ENCODE measurements around the gene MAFF.
A peak's percentile ranks its signal among the peaks of the same experiment; 100 is the strongest.
"Not testable (repeated sequence)": the region's sequence is repeated elsewhere in the genome, so short reads cannot be mapped to it uniquely, and the experiment has no call there.

MAFF gene

DNA sequence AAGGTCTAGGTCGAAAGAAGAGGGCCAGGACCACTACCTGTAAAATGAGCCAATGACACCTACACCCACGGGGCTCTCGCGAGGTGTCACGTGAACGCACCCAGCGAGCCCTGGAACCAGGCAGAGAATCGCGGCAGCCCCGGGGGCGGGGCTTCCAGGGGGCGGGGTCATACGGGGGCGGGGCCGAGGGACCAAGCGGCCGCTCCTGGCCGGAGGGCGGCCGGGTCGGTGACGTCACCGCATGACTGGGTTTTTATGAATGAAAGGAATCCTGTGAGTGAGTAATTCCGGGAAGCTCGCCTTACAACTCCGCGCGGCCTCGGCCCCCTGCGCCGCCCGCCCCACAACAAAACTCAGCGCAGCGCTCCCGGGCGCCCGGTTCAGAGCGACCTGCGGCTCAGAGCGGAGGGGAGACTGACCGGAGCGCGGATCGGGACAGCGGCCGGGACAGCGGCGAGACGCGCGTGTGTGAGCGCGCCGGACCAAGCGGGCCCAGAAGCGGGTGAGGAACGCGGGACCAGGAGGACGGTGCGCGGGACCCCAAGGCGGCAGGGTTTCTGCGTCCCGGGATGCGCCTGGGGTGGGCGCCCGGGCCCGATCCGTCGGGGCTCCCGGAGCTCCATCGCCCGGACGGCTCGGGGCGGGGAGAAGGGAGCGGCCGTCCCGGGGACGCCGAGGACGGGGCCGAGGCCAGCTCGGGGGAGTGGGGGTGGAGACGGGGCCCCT, at the start of gene MAFF:
Gene MAFF (plus strand): TSS at position 284 of the 726 bp plus-strand sequence. CDS start 11,860 bp downstream, outside the sequence.
- Histone ChIP-seq H3K4me3 (ENCODE audit: low read depth, low read length) (peak within 1 kb of the TSS; percentile 88), H3K4me1 (ENCODE audit: control insufficient read depth, insufficient read depth, low read length) (peaks cover 4% of the 10 kb centered on the region), H3K36me3 (ENCODE audit: control insufficient read depth, insufficient read depth, low read length) (no peaks in the 10 kb centered on the region), H3K9ac (ENCODE audit: low read depth, low read length) (peak within 1 kb of the TSS; percentile 60), H3K27me3 (ENCODE audit: control insufficient read depth, insufficient read depth, low read length) (peaks cover 28% of the 10 kb centered on the region), H3K9me3 (ENCODE audit: control insufficient read depth, insufficient read depth, low read length) (no peaks in the 10 kb centered on the region)

DNA sequence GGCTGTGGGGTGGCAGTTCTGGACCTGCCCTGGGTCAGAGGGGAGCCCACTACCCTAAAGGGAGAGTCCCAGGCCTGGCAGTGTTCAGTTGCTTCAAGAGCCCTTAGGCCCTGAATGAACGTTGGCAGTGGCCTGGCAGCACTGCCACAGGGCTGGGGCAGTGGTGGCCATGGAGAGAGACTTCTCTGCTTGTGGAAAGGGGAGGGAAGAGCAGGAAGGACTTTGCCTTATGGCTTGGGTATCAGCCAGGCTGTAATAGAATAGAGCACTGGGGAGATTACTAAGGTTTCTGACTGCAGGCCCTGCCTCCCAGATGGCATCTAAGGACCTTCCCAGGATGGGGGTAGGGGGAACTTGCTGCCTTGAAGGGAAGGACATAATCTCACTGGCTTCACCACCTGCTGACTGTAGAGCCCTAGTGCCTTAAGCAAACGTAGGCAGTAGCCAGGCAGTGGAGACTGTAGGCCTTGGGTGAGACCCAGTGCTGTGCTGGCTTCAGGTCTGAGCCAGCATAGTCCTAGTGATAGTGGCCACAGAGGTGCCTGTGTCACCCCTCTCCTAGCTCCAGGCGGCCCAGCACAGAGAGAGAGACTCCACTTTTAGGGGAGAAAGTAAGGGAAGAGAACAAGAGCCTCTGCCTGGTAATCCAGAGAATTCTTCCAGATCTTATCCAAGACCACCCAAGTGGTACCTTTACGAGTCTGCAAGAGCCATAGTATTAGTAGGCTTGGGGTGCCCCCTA, 47.8 kb upstream of the MAFF start:
- Histone ChIP-seq H3K9ac (ENCODE audit: low read depth, low read length) (no peak overlapping the region), H3K36me3 (ENCODE audit: control insufficient read depth, insufficient read depth, low read length) (no peaks in the 10 kb centered on the region), H3K27me3 (ENCODE audit: control insufficient read depth, insufficient read depth, low read length) (no peaks in the 10 kb centered on the region), H3K4me3 (ENCODE audit: low read depth, low read length) (no peak overlapping the region), H3K4me1 (ENCODE audit: control insufficient read depth, insufficient read depth, low read length) (peaks cover 4% of the 10 kb centered on the region), H3K9me3 (ENCODE audit: control insufficient read depth, insufficient read depth, low read length) (no peaks in the 10 kb centered on the region)

DNA sequence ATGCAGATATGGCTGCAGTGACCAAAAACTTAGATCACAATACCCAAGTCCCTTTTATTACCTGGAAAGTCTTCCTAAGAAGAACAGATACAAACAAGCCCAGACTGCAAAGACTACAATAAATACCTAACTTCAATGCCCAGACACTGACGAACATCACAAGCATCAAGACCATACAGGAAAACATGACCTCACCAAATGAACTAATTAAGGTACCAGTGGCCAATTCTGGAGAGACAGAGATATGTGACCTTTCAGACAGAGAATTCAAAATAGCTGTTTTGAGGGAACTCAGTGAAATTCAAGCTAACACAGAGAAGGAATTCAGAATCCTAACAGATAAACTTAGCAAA, 47.3 kb upstream of the MAFF start:
- H3K27me3 ChIP-seq (ENCODE audit: control insufficient read depth, insufficient read depth, low read length); H3K9ac ChIP-seq (ENCODE audit: low read depth, low read length); H3K9me3 ChIP-seq (ENCODE audit: control insufficient read depth, insufficient read depth, low read length); H3K36me3 ChIP-seq (ENCODE audit: control insufficient read depth, insufficient read depth, low read length); H3K4me3 ChIP-seq (ENCODE audit: low read depth, low read length); H3K4me1 ChIP-seq (ENCODE audit: control insufficient read depth, insufficient read depth, low read length): not testable (repeated sequence)

DNA sequence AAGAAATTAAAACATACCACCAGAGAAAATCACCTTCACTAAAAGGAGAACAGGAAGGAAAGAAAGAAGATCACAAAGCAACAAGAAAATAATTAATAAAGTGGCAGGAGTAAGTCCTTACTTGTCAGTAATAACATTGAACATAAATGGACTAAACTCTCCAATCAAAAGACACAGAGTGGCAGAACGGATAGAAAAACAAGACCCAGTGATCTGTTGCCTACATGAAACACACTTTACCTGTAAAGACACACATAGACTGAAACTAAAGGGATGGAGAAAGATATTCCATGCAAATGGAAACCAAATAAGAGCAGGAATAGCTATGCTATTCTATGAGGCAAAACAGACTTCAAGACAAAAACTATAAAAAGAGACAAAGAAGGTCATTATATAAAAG, 46.1 kb upstream of the MAFF start:
- H3K9me3 ChIP-seq (ENCODE audit: control insufficient read depth, insufficient read depth, low read length), result no peaks in the 10 kb centered on the region
- H3K4me1 ChIP-seq (ENCODE audit: control insufficient read depth, insufficient read depth, low read length), result peaks cover 4% of the 10 kb centered on the region
- H3K4me3 ChIP-seq (ENCODE audit: low read depth, low read length), result no peak overlapping the region
- no peaks in the 10 kb centered on the region for H3K27me3 ChIP-seq (ENCODE audit: control insufficient read depth, insufficient read depth, low read length)
- H3K36me3 ChIP-seq (ENCODE audit: control insufficient read depth, insufficient read depth, low read length), result no peaks in the 10 kb centered on the region
- no peak overlapping the region for H3K9ac ChIP-seq (ENCODE audit: low read depth, low read length)

DNA sequence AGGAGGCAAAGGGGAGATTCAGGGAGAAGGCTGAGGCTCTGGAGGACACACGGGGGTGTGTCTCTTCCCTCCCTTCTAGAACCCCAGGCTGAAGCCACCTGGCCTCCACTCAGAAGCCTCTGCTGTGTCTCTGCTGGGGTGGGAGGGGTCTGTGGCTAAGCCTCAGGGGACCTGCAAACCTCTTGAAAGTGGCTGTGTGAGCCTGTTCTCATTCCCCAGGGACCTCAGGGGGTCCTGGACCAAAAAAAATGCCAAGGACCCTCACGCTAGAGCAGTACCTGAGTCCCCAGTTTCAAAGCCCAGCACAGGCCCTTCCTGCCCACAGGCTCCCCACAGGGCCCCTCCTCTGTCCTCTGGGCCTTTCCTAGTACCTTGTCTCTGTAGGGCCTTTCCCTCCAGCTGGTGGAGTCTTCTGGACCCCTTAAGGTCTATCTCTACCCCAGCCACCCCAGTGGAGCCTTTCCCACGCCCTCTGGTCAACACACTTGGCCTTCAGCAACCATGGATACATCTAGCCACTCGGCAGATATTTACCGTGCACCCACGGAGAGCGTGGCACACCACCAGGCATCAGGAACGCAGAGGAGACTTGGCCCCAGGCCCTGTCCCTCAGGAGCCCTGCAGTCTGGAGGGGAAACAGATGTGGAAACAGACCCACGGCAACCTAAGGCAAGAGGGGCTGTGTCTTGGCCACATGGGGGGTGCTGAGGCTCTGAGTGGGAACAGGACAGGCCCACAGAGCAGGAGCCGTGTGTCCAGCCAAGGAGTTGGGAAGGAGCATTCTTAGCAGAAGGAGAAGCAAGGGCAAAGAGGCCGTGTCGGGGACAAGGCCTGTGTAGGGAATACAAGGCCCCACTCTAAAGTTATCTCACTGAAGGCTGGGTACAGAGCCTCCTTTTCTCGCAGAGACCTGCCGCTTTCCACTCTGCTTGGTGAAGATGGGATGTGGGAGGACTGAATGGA, 38.6 kb upstream of the MAFF start:
- Histone ChIP-seq H3K4me3 (ENCODE audit: low read depth, low read length) (no peak overlapping the region), H3K9ac (ENCODE audit: low read depth, low read length) (no peak overlapping the region), H3K27me3 (ENCODE audit: control insufficient read depth, insufficient read depth, low read length) (no peaks in the 10 kb centered on the region), H3K36me3 (ENCODE audit: control insufficient read depth, insufficient read depth, low read length) (peaks cover 4% of the 10 kb centered on the region), H3K9me3 (ENCODE audit: control insufficient read depth, insufficient read depth, low read length) (no peaks in the 10 kb centered on the region), H3K4me1 (ENCODE audit: control insufficient read depth, insufficient read depth, low read length) (no peaks in the 10 kb centered on the region)

DNA sequence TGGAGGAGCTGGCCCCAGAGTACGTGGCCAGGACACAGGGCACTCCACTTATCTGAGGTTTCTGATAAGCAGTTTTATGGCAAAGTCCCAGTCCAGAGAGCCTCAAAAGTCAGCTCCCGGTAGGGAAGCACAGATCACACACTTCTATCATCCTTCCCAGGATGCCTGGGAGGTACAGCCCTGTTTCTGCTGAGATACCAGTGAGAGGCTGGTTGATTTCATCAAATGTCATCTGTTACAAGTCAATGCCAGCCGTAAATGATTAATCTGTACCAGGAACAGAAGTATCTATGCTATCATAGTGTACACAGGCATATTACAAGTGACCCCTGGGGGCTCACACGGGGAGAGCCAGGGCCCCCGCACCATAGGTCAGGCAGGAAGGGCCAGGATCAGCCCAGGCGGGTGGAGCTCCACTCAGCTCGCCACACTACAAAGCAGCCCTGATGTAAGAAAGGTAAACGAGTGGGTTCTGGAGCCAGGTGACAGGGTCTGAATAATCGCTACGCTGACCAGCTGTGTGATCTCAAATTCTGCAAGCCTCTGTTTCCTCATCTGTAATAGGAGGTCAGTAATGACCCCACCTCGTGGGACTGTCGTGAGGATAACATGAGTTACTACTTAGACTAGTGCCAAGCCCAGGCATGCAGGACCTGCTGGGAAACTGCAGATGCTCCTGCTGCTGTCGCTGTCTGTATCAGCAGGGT, 37.8 kb upstream of the MAFF start:
- H3K36me3 ChIP-seq (ENCODE audit: control insufficient read depth, insufficient read depth, low read length), result peaks cover 5% of the 10 kb centered on the region
- no peaks in the 10 kb centered on the region for H3K9me3 ChIP-seq (ENCODE audit: control insufficient read depth, insufficient read depth, low read length)

DNA sequence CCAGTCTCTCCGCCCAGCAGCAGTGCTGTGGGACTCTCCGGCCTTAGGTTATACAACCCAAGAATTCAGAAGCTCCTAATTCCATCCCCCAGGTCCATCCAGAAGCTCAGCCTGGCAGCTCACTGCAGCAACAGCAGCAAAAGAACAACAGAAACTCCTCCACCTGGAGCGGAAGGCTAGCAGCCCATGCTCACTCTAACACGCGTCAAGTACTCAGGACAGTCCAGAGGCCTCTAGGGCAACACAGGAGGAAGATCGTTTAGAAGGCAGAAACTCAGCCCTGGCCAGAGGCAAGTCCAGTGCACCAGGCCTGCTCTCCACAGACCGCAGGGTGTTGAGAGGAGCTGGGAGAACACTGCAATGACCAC, 37.3 kb upstream of the MAFF start:
- Histone ChIP-seq H3K4me1 (ENCODE audit: control insufficient read depth, insufficient read depth, low read length) (no peaks in the 10 kb centered on the region), H3K36me3 (ENCODE audit: control insufficient read depth, insufficient read depth, low read length) (peaks cover 8% of the 10 kb centered on the region), H3K27me3 (ENCODE audit: control insufficient read depth, insufficient read depth, low read length) (no peaks in the 10 kb centered on the region), H3K9me3 (ENCODE audit: control insufficient read depth, insufficient read depth, low read length) (no peaks in the 10 kb centered on the region), H3K4me3 (ENCODE audit: low read depth, low read length) (no peak overlapping the region), H3K9ac (ENCODE audit: low read depth, low read length) (no peak overlapping the region)

More for the DNA sequence above, 37.8 kb upstream of the MAFF start:
- Histone ChIP-seq H3K4me3 (ENCODE audit: low read depth, low read length) (no peak overlapping the region), H3K4me1 (ENCODE audit: control insufficient read depth, insufficient read depth, low read length) (no peaks in the 10 kb centered on the region), H3K9ac (ENCODE audit: low read depth, low read length) (no peak overlapping the region), H3K27me3 (ENCODE audit: control insufficient read depth, insufficient read depth, low read length) (no peaks in the 10 kb centered on the region)

DNA sequence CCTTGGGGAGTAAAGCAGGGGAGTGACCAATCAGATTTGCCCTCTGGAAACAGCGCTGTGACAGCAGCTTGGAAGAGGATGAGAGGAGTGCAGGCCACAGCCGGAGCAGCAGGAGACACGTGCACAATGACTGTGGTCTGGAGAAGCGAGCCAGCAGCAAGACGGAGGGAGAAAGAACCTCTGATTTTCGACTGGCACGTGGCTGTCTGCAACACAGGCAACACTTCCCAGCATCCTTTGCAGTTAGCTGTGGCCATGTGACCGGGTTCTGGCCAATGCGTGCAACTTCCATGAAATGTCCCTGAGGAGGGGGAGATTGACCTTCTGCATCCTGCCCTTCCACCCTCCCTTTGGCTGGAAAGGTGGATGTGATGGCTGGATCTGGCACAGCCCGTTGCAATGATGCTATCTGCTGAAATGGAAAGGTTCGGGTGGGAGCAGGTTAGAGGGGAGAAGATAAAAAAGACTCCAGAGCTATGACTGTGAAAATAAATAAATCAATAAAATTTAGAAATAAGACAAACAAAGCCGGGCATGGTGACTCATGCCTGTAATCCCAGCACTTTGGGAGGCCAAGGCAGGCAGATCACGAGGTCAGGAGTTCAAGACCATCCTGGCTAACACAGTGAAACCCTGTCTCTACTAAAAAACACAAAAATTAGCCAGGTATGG, 35.7 kb upstream of the MAFF start:
- H3K36me3 ChIP-seq (ENCODE audit: control insufficient read depth, insufficient read depth, low read length), result peaks cover 10% of the 10 kb centered on the region
- no peak overlapping the region for H3K9ac ChIP-seq (ENCODE audit: low read depth, low read length)
- no peaks in the 10 kb centered on the region for H3K27me3 ChIP-seq (ENCODE audit: control insufficient read depth, insufficient read depth, low read length)
- H3K4me3 ChIP-seq (ENCODE audit: low read depth, low read length), result no peak overlapping the region
- no peaks in the 10 kb centered on the region for H3K9me3 ChIP-seq (ENCODE audit: control insufficient read depth, insufficient read depth, low read length)
- H3K4me1 ChIP-seq (ENCODE audit: control insufficient read depth, insufficient read depth, low read length), result no peaks in the 10 kb centered on the region

DNA sequence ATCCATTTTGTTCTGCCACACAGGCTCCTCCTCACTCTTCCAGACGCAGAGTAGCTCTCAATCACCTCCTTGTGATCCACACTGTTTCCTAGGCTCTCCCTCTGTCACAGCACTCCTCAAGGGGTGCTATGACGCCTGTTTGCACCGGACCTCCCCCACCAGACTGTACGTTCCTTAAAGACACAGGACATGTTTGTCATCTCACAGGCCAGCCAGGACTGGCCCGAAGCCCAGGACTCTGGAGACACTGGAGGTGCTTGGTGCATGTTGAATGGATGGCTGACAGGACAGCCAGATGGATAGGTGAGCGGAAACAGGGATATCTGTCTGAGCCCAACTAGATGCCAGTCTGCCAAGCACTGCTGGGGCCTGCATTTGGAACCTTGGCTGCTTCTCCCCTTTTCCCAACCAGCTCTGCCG, 33.8 kb upstream of the MAFF start:
- Histone ChIP-seq H3K9ac (ENCODE audit: low read depth, low read length) (no peak overlapping the region), H3K4me3 (ENCODE audit: low read depth, low read length) (no peak overlapping the region), H3K9me3 (ENCODE audit: control insufficient read depth, insufficient read depth, low read length) (no peaks in the 10 kb centered on the region), H3K27me3 (ENCODE audit: control insufficient read depth, insufficient read depth, low read length) (no peaks in the 10 kb centered on the region), H3K36me3 (ENCODE audit: control insufficient read depth, insufficient read depth, low read length) (peaks cover 10% of the 10 kb centered on the region), H3K4me1 (ENCODE audit: control insufficient read depth, insufficient read depth, low read length) (no peaks in the 10 kb centered on the region)

DNA sequence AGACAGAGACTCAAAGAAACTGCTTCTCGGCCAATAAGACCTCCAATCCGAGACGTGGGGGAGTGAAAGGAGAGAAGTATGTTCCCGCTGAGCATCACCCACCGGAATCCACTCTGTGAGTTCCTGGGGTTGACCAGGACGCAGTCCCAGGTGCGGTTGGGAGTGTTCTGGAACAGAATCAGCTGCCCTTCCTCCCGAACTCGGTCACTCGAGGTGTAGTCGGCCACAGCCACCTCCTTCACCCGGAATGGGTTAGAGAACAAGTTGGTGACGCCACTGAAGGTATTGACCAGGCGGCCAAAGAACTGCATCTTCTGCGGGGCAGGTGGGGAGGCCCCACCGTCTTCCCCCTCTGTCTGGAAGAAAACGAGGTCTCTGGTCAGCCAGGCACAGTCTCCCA, 32.7 kb upstream of the MAFF start:
- no peaks in the 10 kb centered on the region for H3K4me1 ChIP-seq (ENCODE audit: control insufficient read depth, insufficient read depth, low read length)
- H3K27me3 ChIP-seq (ENCODE audit: control insufficient read depth, insufficient read depth, low read length), result no peaks in the 10 kb centered on the region
- H3K9me3 ChIP-seq (ENCODE audit: control insufficient read depth, insufficient read depth, low read length), result no peaks in the 10 kb centered on the region
- peaks cover 9% of the 10 kb centered on the region for H3K36me3 ChIP-seq (ENCODE audit: control insufficient read depth, insufficient read depth, low read length)
- no peak overlapping the region for H3K9ac ChIP-seq (ENCODE audit: low read depth, low read length)
- H3K4me3 ChIP-seq (ENCODE audit: low read depth, low read length), result no peak overlapping the region

DNA sequence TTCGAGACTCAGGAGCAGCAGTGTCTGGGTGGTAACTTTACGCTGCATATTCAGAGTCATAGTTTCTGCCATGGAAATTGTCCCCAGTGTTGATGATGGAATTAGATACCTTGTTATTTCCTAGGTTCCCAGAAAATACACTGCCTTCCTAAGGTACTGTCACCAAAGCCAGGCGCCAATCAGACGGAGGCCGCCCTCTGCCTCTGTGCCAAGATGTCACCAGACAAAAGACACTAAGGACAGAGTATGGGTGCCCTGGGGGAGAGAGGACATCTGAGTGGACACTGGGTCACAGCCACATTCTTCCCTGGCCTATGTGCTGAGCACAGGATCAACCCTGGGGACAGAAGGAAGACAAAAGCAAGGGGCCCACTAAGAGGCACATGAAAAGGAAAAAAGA, 31.3 kb upstream of the MAFF start:
- Histone ChIP-seq H3K4me1 (ENCODE audit: control insufficient read depth, insufficient read depth, low read length) (no peaks in the 10 kb centered on the region), H3K9ac (ENCODE audit: low read depth, low read length) (no peak overlapping the region), H3K9me3 (ENCODE audit: control insufficient read depth, insufficient read depth, low read length) (no peaks in the 10 kb centered on the region), H3K27me3 (ENCODE audit: control insufficient read depth, insufficient read depth, low read length) (no peaks in the 10 kb centered on the region), H3K4me3 (ENCODE audit: low read depth, low read length) (no peak overlapping the region), H3K36me3 (ENCODE audit: control insufficient read depth, insufficient read depth, low read length) (peaks cover 8% of the 10 kb centered on the region)

Data from iPS-15b (cell line).